BLaER1 treated with 17β-estradiol and CSF1 and Interleukin-3, amounts not matched to agents 10 nM and 100 nM (cell line): Measurements from ENCODE around the gene EBPL.

Experiments
- H3K27ac ChIP-seq, 11 experiments: shearing (Covaris generic); formaldehyde crosslinking; 2 replicates each; pipeline ENCODE4 v1.8.1; 2022
- H3K27me3 ChIP-seq, 11 experiments: shearing (Covaris generic); formaldehyde crosslinking; 2 replicates each; pipeline ENCODE4 v1.8.1; 2022
- H3K36me3 ChIP-seq, 11 experiments: shearing (Covaris generic); formaldehyde crosslinking; 2 replicates each; pipeline ENCODE4 v1.8.1; 2022
- H3K4me1 ChIP-seq, 10 experiments: shearing (Covaris generic); formaldehyde crosslinking; 2 replicates each; pipeline ENCODE4 v1.8.1; 2022
- H3K4me2 ChIP-seq, 11 experiments: shearing (Covaris generic); formaldehyde crosslinking; 2 replicates each; pipeline ENCODE4 v1.8.1; 2022
- H3K4me3 ChIP-seq, 10 experiments: shearing (Covaris generic); formaldehyde crosslinking; 2 replicates each; pipeline ENCODE4 v1.8.1; 2022
- H3K9ac ChIP-seq, 11 experiments: shearing (Covaris generic); formaldehyde crosslinking; 2 replicates each; pipeline ENCODE4 v1.8.1; 2022
- H3K9me3 ChIP-seq, 11 experiments: shearing (Covaris generic); formaldehyde crosslinking; replicated peaks in 1 of 11; 2 replicates each; pipeline ENCODE4 v1.8.1; 2022
- H4K20me1 ChIP-seq, 11 experiments: shearing (Covaris generic); formaldehyde crosslinking; 2 replicates each; pipeline ENCODE4 v1.8.1; 2022
- Cebpa-rat ChIP-seq, 11 experiments: shearing (Covaris generic); IDR thresholded peaks; 2 replicates each; pipeline ENCODE4 v1.8.1; 2022

The EBPL gene

GRCh38 chr13:49645451-49645850 lies 45.8 kb downstream of the EBPL start:
- peak overlapping the region in 9 of 11 experiments; percentile 8 to 62 (median 24); a peak in 12 of 22 replicates for H3K9ac ChIP-seq
- no peak for TF ChIP-seq Cebpa-rat (IDR thresholded peaks at IDR 0.05)
- no peaks in the 10 kb centered on the region for H3K9me3 ChIP-seq
- H3K36me3 ChIP-seq: peaks cover 0 to 12% (median 7%) of the 10 kb centered on the region in 11 experiments; a peak in 10 of 22 replicates
- H3K27ac ChIP-seq: peak overlapping the region; percentile 3 to 91 (median 73); a peak in 21 of 22 replicates
- peak overlapping the region in 2 of 10 experiments; percentile 28 to 33; a peak in 2 of 20 replicates for H3K4me3 ChIP-seq
- peaks cover 48 to 67% (median 59%) of the 10 kb centered on the region in 10 experiments for H3K4me1 ChIP-seq
- H3K4me2 ChIP-seq: peak overlapping the region; percentile 34 to 98 (median 86)
- H3K27me3 ChIP-seq: no peaks in the 10 kb centered on the region
- no peaks in the 10 kb centered on the region for H4K20me1 ChIP-seq

- Histone ChIP-seq H3K27ac (peak overlapping the region; percentile 58 to 91 (median 81)), H3K9ac (peak overlapping the region; percentile 60 to 85 (median 76)), H3K36me3 (peaks cover 0 to 27% (median 13%) of the 10 kb centered on the region in 11 experiments; a peak in 14 of 22 replicates), H3K4me2 (peak overlapping the region; percentile 70 to 98 (median 86)), H3K9me3 (no peaks in the 10 kb centered on the region), H4K20me1 (no peaks in the 10 kb centered on the region), H3K4me1 (peaks cover 48 to 80% (median 65%) of the 10 kb centered on the region in 10 experiments), H3K4me3 (peak overlapping the region; percentile 13 to 66 (median 56); a peak in 17 of 20 replicates), H3K27me3 (no peaks in the 10 kb centered on the region)
- no peak for TF ChIP-seq Cebpa-rat (IDR thresholded peaks at IDR 0.05)
These were observed 48.1 kb downstream of the EBPL start for GRCh38 chr13:49643035-49643646.

- H3K4me2 ChIP-seq: peak overlapping the region; percentile 58 to 95 (median 82)
- TF ChIP-seq Cebpa-rat (IDR thresholded peaks at IDR 0.05): peak in 3 of 11 experiments; percentile 30 to 46 (median 37); a peak in 5 of 22 replicates
- peak overlapping the region; percentile 25 to 85 (median 68); a peak in 17 of 22 replicates for H3K9ac ChIP-seq
- H3K4me3 ChIP-seq: peak overlapping the region in 8 of 10 experiments; percentile 18 to 65 (median 36); a peak in 11 of 20 replicates
- no peaks in the 10 kb centered on the region for H4K20me1 ChIP-seq
- no peaks in the 10 kb centered on the region for H3K9me3 ChIP-seq
- peaks cover 1 to 39% (median 22%) of the 10 kb centered on the region in 11 experiments; a peak in 20 of 22 replicates for H3K36me3 ChIP-seq
- H3K27me3 ChIP-seq: no peaks in the 10 kb centered on the region
- H3K27ac ChIP-seq: peak overlapping the region; percentile 63 to 91 (median 81)
- H3K4me1 ChIP-seq: peaks cover 48 to 73% (median 64%) of the 10 kb centered on the region in 10 experiments
These were observed 49.4 kb downstream of the EBPL start for GRCh38 chr13:49641801-49642291.

GRCh38 chr13:49638744-49639072 lies 52.6 kb downstream of the EBPL start:
- Histone ChIP-seq H3K4me1 (peaks cover 45 to 69% (median 57%) of the 10 kb centered on the region in 10 experiments), H3K9ac (no peak overlapping the region), H3K9me3 (peaks cover 0 to 10% (median 3%) of the 10 kb centered on the region in 11 experiments; a peak in 3 of 22 replicates), H4K20me1 (no peaks in the 10 kb centered on the region), H3K36me3 (peaks cover 17 to 68% (median 44%) of the 10 kb centered on the region in 11 experiments; a peak in 21 of 22 replicates), H3K4me3 (no peak overlapping the region), H3K27ac (no peak overlapping the region), H3K27me3 (no peaks in the 10 kb centered on the region), H3K4me2 (no peak overlapping the region; a peak in 1 of 22 replicates)
- no peak for TF ChIP-seq Cebpa-rat (IDR thresholded peaks at IDR 0.05)

GRCh38 chr13:49638030-49638743 lies 53.1 kb downstream of the EBPL start:
- Histone ChIP-seq H3K4me3 (no peak overlapping the region), H4K20me1 (no peaks in the 10 kb centered on the region), H3K36me3 (peaks cover 17 to 73% (median 49%) of the 10 kb centered on the region in 11 experiments; a peak in 21 of 22 replicates), H3K4me2 (no peak overlapping the region), H3K9ac (no peak overlapping the region), H3K27me3 (no peaks in the 10 kb centered on the region), H3K4me1 (peaks cover 40 to 69% (median 54%) of the 10 kb centered on the region in 10 experiments), H3K27ac (no peak overlapping the region), H3K9me3 (peaks cover 0 to 14% (median 6%) of the 10 kb centered on the region in 11 experiments; a peak in 3 of 22 replicates)
- TF ChIP-seq Cebpa-rat (IDR thresholded peaks at IDR 0.05): 0 out of 22 replicates have a peak, but pooled peaks of 1 of the 11 experiments have one; percentile 4

GRCh38 chr13:49636705-49637104 lies 54.6 kb downstream of the EBPL start:
- peaks cover 20 to 88% (median 62%) of the 10 kb centered on the region in 11 experiments for H3K36me3 ChIP-seq
- H3K9ac ChIP-seq: no peak overlapping the region
- peaks cover 0 to 14% (median 6%) of the 10 kb centered on the region in 11 experiments; a peak in 4 of 22 replicates for H3K9me3 ChIP-seq
- H3K27ac ChIP-seq: 0 out of 22 replicates have a peak overlapping the region, but pooled peaks of 1 of the 11 experiments have one; percentile 4
- H3K27me3 ChIP-seq: no peaks in the 10 kb centered on the region
- no peaks in the 10 kb centered on the region; a peak in 1 of 22 replicates for H4K20me1 ChIP-seq
- H3K4me2 ChIP-seq: peak overlapping the region in 1 of 11 experiments; percentile 38; a peak in 1 of 22 replicates
- TF ChIP-seq Cebpa-rat (IDR thresholded peaks at IDR 0.05): no peak
- peaks cover 29 to 76% (median 47%) of the 10 kb centered on the region in 10 experiments for H3K4me1 ChIP-seq
- H3K4me3 ChIP-seq: no peak overlapping the region

GRCh38 chr13:49635599-49636433 lies 55.5 kb downstream of the EBPL start:
- no peak overlapping the region for H3K4me3 ChIP-seq
- TF ChIP-seq Cebpa-rat (IDR thresholded peaks at IDR 0.05): no peak
- peaks cover 0 to 20% (median 7%) of the 10 kb centered on the region in 11 experiments; a peak in 9 of 22 replicates for H3K9me3 ChIP-seq
- no peak overlapping the region for H3K9ac ChIP-seq
- no peaks in the 10 kb centered on the region; a peak in 2 of 22 replicates for H4K20me1 ChIP-seq
- peaks cover 29 to 88% (median 64%) of the 10 kb centered on the region in 11 experiments for H3K36me3 ChIP-seq
- peak overlapping the region in 6 of 11 experiments; percentile 4 to 34 (median 14); a peak in 6 of 22 replicates for H3K27ac ChIP-seq
- H3K4me1 ChIP-seq: peaks cover 32 to 76% (median 47%) of the 10 kb centered on the region in 10 experiments
- H3K4me2 ChIP-seq: peak overlapping the region; percentile 26 to 68 (median 46)
- no peaks in the 10 kb centered on the region for H3K27me3 ChIP-seq

GRCh38 chr13:49633710-49634109 lies 57.6 kb downstream of the EBPL start:
- H4K20me1 ChIP-seq: no peaks in the 10 kb centered on the region; a peak in 2 of 22 replicates
- no peak overlapping the region for H3K4me3 ChIP-seq
- H3K4me1 ChIP-seq: peaks cover 53 to 77% (median 64%) of the 10 kb centered on the region in 10 experiments
- no peak overlapping the region for H3K9ac ChIP-seq
- H3K27me3 ChIP-seq: no peaks in the 10 kb centered on the region
- H3K27ac ChIP-seq: no peak overlapping the region
- no peak for TF ChIP-seq Cebpa-rat (IDR thresholded peaks at IDR 0.05)
- peaks cover 38 to 85% (median 69%) of the 10 kb centered on the region in 11 experiments for H3K36me3 ChIP-seq
- H3K4me2 ChIP-seq: peak overlapping the region in 8 of 11 experiments; percentile 11 to 52 (median 16); a peak in 6 of 22 replicates
- H3K9me3 ChIP-seq: peaks cover 0 to 28% (median 13%) of the 10 kb centered on the region in 11 experiments; a peak in 12 of 22 replicates
